NCI-H2107 treated with DMSO at 0.1 percent for 48 hours (cell line): ENCODE measurements around the gene DIP2A.

Experiments
- DNase-seq: peaks from one replicate; lab custom pipeline; 2025; ENCODE audit not compliant: unreplicated experiment; lab: John Stamatoyannopoulos, UW

Gene DIP2A, protein sequence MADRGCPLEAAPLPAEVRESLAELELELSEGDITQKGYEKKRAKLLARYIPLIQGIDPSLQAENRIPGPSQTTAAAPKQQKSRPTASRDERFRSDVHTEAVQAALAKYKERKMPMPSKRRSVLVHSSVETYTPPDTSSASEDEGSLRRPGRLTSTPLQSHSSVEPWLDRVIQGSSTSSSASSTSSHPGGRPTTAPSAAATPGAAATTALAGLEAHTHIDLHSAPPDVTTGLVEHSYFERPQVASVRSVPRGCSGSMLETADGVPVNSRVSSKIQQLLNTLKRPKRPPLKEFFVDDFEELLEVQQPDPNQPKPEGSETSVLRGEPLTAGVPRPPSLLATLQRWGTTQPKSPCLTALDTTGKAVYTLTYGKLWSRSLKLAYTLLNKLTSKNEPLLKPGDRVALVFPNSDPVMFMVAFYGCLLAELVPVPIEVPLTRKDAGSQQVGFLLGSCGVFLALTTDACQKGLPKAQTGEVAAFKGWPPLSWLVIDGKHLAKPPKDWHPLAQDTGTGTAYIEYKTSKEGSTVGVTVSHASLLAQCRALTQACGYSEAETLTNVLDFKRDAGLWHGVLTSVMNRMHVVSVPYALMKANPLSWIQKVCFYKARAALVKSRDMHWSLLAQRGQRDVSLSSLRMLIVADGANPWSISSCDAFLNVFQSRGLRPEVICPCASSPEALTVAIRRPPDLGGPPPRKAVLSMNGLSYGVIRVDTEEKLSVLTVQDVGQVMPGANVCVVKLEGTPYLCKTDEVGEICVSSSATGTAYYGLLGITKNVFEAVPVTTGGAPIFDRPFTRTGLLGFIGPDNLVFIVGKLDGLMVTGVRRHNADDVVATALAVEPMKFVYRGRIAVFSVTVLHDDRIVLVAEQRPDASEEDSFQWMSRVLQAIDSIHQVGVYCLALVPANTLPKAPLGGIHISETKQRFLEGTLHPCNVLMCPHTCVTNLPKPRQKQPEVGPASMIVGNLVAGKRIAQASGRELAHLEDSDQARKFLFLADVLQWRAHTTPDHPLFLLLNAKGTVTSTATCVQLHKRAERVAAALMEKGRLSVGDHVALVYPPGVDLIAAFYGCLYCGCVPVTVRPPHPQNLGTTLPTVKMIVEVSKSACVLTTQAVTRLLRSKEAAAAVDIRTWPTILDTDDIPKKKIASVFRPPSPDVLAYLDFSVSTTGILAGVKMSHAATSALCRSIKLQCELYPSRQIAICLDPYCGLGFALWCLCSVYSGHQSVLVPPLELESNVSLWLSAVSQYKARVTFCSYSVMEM (N-terminal part only)

DNA sequence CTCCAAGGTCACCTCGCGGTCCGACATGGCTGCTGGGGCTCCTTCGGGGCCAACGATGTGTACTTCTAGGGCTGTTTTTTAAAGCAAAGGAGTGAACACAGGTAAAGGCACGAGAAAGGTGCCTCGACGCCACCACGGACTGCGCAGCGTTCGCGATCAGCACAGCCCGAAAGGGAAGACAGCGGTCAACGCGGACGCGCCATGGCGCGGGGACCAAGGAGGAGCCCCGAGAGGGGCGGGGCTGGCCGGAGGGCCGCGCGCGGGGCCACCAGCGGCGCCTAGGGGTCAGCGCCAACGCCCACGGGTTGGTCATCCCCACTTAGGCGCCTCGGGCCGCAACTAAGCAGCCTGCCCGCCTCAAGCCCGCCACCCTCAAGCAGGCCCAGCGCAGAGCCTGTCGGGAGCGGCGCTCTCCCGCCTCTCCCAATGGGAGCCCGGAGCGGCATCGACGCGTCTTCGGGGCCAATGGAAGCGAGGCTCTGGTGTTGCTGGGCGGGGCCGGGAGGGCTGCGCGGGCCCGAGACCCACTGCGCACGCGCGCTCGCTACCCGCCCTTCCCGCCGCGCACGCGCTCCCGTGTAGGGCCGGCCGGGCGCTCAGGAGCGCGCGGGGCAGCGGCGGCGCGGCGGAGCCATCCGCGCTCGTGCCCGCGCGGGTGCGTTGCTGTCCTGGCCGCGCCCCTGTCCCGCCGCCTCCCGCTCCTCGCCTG lies at the start of gene DIP2A:
Gene DIP2A, plus strand, starts transcription at position 577 of the 709 bp plus-strand sequence. CDS start 241 bp downstream, outside the sequence.
- peak; percentile 95 for DNase-seq

GRCh38 chr21:46409641-46410406 lies 48.9 kb upstream of the DIP2A start:
- no peak for DNase-seq

GRCh38 chr21:46410516-46410915 lies 48.2 kb upstream of the DIP2A start:
- DNase-seq = no peak

- no peak for DNase-seq
Observed at GRCh38 chr21:46411236-46411635, 47.5 kb upstream of the DIP2A start.

DNA sequence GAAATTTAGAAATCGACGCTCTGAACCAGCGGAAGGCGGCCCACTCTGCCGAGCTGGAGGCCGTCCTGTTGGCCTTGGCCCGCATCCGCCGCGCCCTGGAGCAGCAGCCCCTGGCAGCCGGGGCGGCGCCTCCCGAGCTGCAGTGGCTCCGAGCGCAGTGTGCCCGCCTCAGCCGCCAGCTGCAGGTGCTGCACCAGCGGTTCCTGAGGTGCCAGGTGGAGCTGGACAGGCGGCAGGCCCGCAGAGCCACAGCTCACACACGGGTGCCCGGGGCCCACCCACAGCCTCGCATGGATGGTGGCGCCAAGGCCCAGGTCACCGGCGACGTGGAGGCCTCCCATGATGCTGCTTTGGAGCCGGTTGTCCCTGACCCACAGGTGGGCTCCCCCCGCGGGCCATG lies 47.0 kb upstream of the DIP2A start:
- DNase-seq = no peak

GRCh38 chr21:46412521-46413364 lies 45.9 kb upstream of the DIP2A start:
- no peak for DNase-seq

- no peak for DNase-seq
Observed at GRCh38 chr21:46413365-46413696, 45.4 kb upstream of the DIP2A start.

- DNase-seq = no peak
Observed at GRCh38 chr21:46414965-46415275, 43.8 kb upstream of the DIP2A start.

DNA sequence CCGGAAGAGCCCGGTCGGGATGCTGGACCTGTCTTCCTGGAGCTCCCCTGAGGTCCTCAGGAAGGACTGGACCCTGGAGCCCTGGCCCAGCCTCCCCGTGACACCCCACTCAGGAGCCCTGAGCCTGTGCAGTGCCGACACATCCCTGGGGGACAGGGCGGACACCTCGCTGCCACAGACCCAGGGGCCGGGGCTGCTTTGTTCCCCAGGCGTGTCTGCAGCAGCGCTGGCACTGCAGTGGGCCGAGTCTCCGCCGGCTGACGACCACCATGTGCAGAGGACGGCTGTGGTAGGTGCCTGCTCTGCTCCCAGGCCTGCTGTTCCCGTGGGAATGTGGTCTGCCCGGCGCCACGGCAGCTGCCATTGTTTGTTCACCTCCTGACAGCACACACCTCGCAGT lies 42.1 kb upstream of the DIP2A start:
- DNase-seq = no peak

GRCh38 chr21:46418265-46418946 lies 40.3 kb upstream of the DIP2A start:
- no peak for DNase-seq

DNA sequence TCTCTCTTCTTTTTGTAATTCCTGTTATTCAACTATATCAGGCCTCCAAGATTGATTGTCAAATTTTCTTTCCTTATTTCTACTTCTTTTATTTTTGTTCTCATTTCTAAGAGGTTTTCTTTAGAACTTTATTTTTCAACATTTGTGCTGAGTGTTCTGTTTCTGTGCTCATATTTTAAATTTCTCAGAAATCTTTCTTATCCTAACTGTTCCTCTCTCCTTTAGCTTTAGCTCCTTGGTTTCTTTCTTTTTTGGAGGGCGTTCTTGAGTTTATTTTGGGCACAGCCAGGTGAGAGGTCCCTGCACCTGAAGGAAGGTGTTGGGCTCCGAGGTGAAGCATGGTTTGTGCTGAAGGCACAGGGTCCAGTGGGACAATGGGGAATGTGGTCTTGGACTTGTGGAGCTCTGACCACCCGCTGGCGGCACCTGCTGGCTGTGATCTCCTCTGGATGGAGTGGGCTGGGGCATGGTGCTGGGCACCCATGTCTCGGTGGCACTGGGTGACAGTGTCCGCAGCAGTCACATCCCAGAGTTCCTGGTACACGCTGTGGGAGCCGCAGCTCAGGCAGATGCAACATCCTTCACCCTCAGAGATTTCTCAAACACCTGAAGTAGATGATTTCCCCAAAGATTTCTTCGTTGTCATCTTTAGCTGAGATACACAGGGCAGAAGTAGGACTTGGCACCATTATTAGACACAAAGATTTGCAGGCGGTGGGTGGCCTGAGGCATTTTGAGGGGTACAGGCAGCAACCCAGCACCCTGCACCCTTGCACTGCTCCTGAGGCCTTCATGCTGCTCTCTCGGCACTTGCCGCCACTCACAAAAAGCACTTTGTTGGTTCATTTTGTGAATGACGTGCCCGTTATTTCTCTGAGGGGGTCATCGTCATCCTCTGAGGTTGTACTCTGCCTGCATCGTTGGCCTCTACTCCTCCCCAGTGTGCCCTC lies 38.2 kb upstream of the DIP2A start:
- DNase-seq = no peak

- no peak for DNase-seq
Observed at GRCh38 chr21:46421191-46421750, 37.4 kb upstream of the DIP2A start.

DNA sequence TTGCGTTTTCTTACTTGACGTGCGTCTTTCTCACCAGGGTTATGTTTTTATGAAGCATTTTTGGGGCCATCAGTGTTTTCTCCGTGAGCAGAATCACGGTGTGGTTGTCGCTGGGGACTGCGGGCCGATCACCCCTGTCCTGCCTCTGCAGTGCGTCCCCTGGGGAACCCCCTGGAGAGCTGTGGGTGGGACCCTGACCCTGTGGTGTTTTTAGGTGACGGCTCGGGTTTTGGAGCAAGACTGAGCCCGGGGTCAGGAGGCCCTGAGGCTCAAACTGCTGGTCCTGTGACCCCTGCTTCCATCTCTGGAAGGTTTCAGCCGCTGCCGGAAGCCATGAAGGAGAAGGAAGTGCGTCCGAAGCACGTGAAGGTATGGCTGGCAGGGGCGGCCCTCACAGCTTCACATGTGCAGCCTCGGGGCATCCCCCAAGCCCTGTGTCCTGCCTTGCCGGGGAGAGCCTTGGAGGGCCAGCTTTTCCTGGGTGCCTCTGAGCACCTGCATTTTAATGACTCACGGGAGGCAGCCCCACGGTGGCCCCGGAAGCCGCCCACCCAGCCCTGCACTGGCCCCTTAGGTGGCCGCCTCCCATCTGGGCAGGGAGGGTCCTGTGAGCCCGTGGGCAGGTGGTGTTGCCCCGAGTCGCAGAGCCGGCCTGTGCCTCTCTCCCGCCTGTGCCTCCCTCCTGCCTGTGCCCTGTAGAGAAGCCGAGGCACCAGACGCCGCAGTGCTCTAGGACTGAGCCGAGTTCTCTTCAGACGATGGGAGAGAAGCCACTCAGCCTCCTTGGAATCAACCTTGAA lies 36.7 kb upstream of the DIP2A start:
- DNase-seq = no peak

DNA sequence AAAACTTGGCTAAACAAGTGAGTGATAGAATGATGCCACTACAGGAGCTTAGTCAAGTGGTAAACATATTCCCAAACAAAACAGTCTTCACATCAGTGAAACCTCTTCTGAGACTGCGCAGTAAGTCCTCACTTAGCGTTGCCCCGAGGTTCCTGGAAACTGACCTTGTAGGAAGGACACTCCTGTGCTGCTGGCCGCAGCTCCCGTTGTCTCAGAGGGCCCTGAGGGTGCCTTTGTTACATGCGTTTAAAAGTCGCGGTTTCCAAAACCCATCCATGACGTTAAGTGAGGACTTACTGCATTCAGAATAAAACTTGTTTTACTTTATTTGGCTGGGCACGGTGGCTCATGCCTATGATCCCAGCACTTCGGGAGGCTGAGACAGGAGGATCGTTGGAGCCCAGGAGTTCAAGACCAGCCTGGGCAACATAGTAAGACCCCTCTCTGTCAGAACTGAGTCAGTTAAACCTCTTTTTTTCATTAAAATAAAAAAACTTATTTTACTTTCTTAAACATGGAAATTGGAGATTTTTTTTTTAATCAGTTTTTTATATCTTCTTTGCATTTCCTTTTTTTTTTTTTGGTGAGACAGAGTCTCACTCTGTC lies 36.0 kb upstream of the DIP2A start:
- no peak for DNase-seq

DNA sequence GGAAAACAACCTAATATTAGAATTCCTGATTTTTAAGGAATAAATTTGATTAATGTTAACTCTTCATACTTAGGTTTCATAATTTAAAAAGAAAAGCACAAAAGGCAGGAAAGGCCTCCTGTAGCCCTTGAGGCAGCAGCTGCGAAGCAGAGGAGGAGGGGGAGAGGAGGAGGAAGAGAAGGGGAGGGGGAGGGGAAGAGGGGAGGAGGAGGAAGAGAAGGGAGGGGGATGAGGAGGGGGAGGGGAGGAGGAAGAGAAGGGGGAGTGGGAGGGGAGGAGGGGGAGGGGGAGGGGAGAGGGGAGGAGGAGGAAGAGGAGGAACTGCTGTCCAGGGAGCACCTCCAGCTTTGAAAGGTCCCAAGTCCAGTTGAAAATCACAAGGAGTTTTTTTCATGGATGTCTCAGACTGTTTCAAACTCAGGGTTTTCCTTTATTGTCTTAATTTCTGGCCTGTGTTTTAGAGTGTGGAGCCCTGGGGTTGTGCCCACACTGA lies 35.1 kb upstream of the DIP2A start:
- no peak for DNase-seq

GRCh38 chr21:46424039-46424591 lies 34.6 kb upstream of the DIP2A start:
- DNase-seq = no peak
